GM11168 (cell line): Measurements from ENCODE around the gene OTP.

Experiments used
- in situ Hi-C: fragments of 300-500 bp; cut with MboI; formaldehyde crosslinking; loops from one replicate; pipeline ENCODE4 v1.12.0; 2022; ENCODE audit warnings: low sequenced_read_pairs; ENCODE audit not compliant: unreplicated experiment

OTP gene

DNA sequence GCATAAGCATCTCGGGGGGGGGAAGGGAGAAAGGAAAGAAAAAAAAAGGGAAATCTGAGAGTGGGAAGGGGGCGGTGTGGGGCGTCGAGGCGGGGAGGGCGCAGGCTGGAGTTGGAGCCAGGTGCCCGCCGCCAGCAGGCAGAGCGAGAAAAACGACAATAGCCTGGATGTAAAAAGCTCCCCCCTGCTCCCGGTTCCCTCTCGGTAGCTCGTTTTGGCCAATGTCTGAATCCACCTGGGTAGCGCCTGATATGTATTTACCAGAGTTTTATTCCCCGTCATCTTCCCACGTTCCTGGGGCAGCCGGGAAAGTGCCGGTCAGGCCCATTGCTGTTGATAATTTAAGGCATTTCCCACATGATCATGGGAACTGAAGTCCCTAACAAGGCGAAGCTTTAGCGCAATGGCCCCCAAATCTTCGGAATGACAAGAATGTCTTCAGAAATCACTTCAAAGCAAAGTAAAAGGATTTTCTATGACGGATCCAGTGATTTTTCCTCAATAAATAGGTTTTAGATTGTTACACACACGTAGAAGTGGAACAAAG is 3.0 kb upstream of the OTP start:
- in situ Hi-C loops: loop anchor here (25.0 kb wide), 1 partner anchor 321 kb away; no protein-coding TSS in a partner anchor

DNA sequence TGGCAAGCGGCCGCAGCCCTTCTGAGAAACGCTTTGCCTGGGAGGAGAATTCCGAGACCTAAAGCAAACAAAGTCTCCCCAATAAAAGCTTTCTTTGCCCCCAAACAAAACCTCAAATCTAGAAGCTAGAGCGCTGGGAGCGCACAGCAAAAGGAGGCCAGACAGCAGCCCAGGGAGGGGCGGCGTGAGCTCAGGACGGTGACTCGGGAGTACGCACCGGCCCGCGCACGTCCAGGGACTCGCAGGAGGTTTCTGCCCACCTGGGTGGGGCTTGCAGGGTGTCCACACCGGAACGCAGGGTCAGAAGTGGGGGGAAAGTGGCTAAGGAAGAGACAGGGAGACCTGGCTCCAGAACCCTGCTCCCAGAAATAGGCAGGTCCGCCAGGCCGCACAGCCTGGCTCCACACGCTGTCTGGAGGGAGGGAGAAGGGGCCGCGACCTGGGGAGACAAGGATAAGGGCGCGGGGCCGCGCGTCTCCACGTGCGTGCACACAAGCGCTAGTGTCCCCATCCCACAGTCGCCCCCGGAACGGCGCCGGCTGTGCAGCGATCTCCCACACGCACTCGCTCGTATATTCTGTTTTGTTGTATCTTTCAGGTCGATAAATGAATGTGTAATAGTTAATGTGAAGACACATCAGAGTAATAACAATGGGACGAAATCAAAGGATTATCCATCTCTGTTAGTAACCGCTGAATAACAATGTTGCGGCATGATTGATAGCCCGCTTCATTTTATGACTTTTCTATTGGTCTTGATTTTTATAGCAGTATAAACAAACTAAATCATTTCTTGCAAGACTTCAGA is 2.3 kb upstream of the OTP start:
- in situ Hi-C loops: loop anchor here (25.0 kb wide), 1 partner anchor 322 kb away; no protein-coding TSS in a partner anchor

DNA sequence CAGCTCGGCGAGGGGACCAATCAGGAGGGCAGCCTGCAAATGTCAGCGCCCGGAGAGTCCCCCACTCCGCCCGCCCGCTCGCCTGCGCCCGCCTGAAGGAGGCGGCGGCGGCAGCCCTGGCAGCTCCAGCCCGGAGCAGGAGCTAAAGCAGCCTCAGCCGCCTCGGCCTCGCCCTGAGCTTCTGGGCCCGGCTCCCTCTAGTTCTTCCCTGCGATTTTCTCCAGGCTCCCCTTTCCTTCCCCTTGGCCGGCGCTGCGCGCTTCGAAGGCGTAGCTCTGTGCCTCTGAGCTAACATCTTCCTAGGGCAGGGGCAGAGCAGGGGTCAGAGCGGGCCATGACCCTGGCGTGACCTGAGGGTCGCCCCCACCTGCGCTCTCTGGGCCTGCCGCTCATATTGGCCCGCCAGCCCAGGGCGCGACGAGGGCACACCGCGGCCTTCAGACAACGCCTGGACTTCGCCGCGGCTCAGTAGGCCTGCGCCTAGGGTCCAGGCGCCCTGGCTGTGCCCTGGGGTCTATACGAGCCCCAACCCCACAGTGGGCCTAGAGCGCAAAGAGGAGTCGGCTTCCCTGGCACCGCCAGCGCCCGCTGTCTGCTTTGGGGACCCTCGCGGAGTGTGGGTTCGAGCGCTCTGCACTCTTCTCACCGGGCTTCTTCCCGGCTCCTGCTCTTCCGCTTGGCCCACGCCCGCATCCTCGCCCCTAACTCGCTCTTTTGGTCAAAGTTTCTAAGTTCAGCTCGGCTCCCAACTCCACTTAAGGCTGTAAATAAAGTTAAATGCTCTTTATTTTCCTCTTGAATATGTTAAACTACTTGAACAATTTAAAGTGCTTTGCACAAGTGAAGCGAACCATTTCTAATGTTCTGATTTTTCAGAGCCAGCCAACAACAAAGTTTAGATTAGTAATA is 504 bp upstream of the OTP start:
- in situ Hi-C loops: loop anchor here (25.0 kb wide), 1 partner anchor 323 kb away; no protein-coding TSS in a partner anchor

DNA sequence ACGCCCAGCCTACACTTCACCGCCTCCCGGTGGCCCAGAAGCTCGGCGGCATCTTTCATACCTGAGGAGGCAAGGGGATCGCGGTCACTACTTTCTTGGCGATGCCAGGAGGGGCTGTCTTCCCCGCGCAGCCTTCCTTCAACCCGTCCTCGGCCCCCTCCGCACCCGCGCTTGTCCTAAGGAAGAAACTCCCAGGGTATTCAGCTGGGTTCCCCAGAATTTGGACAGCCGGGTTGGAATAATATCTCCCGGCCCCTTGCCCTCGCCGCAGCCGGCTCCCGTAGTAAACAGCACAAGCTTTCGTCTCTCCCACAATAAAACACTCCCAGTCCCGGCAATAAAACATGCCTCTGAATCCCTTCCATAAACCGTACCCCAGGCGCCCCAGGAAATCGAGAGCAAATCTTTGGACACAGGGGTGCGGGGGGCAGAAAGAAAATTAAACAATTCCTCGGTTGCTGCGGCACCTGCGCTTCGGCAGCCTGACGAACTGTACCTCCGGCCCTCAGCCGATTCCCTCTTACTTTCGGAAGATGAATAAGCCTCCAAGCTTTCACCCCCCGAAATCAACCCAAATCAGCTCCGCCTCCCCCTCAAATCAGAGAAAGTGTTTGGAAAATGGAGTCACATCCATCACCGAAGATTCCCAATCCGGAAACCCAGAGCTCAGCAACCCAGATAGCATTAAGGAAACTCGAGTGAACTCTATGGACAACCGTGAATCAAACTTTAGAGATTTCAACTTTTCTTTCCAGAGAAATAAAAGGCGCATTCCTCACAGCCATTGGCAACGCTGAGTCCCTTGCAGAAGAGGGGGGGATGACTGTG is 1.1 kb downstream of the OTP start:
- in situ Hi-C loops: loop anchor here (25.0 kb wide), 1 partner anchor 325 kb away; no protein-coding TSS in a partner anchor

DNA sequence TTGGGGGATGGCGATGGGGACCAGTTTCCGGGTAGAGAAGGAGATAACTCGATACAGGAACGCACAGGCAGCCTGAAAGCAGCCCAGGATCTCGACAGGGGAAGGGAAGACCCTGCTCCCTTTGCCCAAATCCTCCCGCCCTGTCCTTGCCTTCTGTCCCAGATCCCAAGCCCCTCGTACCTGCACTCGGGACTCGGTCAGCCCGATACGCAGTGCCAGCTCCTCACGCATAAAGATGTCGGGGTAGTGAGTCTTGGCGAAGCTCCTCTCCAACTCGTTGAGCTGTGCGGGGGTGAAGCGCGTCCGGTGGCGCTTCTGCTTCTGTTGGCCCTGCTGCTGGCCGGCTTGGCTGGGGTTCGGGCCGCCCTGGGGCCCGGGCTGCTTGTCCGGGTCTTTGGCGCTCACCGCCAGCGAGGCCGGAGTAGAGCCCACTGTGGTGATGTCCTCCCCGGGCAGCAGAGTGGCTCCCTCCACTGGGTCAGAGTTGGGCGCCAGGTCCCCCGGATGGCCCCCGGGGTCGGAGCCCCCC is 1.8 kb downstream of the OTP start:
- in situ Hi-C loops: loop anchor here (25.0 kb wide), 1 partner anchor 326 kb away; no protein-coding TSS in a partner anchor

DNA sequence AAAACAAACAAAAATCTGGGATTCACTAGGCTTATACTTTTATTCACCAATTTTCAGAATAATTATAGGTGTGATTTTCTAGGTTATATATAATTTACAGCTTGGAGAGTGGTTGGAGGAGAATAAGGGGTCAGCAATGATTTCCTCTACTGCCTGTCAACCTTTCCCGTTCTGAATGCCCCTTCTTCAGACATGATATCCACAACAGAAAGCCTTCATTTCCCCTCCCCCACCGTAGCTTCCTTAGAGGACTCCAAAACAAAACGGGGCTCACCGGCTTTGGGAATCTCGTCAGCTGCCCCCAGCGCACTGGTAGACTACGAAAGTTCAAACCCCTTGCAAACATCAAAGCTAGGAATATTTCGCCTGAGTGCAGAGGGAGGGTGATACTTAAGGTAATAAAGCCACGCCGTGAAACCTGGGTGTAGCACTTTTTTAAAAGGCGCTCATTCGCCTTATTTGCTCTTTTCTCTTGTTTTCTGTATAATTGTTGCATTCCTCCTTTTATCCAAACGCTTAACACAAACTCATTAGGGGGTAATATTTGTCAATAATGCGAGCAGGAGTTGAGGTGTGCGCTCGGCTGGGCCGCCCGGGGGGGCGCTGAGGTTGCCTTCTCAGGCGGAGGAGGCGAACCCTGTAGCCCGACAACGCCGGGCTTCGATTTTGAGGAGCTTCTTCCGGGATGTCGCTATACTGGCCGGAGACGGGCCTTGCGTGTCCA is 2.4 kb downstream of the OTP start:
- in situ Hi-C loops: loop anchor here (25.0 kb wide), 1 partner anchor 326 kb away; no protein-coding TSS in a partner anchor

DNA sequence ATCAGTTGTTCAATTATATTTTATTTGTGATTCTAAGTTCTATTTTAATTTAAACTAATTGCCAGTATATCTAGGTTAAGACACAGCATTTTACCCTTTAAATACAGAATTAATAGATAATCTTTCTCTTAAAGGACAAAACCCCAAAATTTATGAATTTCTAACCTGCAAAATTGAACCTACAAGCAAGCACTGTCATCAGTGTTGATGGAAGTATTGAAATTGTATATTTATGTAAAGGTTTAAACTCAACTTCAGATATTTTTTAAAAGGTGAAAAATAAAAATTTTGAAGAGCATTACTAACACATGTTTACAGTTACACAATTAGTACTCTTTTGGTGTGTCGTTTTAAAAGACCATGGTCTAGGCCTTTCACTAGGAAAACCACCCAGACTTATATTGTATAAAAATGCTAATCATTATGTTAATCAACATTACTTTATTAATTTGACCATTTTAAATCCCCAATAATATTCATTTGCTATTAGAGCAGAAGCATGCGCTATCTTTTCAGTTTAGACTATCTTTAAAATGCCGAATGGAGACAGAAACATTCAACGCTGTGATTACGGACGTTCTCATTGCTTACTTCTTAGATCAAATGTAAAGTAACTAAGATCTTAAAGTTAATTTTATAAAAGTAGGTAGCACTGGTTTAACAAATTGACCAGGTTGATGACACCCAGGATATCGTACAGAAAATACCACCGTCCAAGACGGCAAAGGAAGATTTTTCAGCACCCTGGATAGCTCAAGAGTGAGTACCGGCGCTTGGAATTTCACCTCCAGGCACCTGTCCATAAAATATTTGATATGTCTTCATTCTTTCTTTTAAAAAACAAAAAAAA is 3.2 kb downstream of the OTP start:
- in situ Hi-C loops: loop anchor here (25.0 kb wide), 1 partner anchor 327 kb away; no protein-coding TSS in a partner anchor

DNA sequence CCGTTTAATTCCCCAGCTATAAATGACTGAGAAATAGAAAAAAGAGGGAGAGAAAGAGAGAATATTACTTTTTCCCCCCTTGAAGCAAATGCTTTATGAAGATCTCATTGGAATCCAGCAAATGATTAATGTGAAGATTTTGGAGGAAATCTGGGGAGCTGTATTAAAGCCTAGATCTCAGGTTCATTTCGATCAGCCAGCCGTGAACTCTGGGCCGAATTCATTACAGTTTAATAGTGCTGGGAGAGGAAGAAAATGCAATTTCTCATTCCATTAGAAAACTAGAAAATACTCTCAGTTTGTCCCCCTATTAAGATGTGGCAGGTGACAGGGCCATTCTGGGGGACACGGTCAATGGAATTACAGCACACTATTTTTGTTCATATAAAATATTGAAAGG is 4.8 kb downstream of the OTP start:
- in situ Hi-C loops: loop anchor here (25.0 kb wide), 1 partner anchor 329 kb away; no protein-coding TSS in a partner anchor

DNA sequence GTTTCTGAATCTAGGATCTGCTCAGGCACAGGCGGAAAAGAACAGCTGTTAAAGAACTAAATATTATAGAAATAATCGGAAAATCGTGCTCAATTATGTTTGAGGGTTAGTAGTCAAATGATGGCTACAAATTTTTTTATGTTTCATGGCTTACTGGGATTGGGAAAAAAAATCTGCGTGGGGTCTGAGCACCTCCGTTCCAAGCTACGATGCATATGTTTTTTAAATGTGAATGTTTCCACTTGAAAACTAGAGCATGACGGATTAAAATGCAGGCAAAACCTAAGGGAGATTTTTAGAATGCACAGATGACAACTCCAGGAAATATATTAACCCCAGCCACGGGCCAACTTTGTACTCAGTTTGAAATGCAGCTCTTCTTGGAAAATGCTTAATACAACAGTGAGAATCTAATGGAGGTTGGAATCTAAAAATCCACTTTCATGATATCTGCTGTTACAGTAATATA is 5.3 kb downstream of the OTP start:
- in situ Hi-C loops: loop anchor here (25.0 kb wide), 1 partner anchor 329 kb away; no protein-coding TSS in a partner anchor

DNA sequence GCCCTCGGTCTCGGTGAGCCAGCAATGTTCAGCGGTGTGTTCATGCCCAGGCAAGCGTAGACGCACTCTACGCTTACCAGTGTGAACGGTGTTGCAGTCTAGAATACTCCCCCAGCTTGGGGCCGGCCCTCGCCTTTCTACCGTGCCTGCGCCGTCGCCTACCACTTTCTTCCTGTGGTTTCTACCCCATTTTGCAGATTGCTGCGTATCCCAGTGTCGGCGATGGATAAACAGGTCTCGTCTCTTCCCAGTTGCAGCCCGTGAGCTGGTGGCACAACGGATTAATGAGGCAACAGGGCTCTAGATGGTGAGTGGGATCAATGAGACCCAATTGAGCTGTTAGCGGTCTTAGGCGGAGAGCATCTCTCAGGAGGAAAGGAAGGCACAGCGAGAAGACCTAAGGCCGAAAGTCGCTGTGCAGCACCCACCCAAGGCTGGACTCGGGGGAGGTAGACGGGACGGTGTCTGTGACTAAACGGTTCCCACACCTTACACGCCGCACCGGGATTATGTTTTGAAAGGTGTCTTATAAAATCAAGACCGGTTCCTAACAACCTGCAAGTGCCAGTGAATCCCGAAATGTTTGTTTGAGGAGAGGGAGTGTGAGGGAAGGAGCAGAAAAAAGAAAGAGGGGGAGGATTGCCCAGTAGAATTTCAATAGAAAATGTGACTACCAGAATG is 5.8 kb downstream of the OTP start:
- in situ Hi-C loops: loop anchor here (25.0 kb wide), 1 partner anchor 330 kb away; no protein-coding TSS in a partner anchor

DNA sequence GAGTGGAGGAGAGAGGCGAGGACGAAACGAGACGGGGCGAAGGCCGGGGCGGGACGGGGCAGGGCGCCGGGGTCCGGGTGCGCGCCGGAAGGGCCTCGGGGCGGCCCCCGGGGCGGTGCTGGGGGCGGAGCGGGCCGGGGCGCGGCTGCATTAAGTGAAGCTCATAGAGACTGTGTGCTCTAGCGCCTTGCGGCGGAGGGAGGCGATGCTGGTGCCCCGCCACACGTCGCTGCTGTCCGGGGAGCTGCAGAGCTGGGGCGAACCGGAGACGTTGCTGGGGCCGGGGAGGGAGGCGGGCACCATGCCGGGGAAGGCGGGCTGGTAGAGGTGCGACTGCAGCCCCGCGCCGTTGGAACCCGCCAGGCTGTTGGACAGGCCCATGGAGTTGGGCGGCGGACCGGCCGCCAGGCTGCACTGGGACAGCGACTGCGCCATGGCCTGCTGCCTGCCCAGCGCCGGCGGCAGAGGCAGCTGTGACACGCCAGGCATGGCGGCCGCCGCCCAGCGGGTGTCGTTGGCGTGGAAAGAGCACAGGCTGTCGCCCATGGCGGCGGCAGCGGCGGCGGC is 8.3 kb downstream of the OTP start:
- in situ Hi-C loops: loop anchor here (25.0 kb wide), 1 partner anchor 332 kb away; no protein-coding TSS in a partner anchor

DNA sequence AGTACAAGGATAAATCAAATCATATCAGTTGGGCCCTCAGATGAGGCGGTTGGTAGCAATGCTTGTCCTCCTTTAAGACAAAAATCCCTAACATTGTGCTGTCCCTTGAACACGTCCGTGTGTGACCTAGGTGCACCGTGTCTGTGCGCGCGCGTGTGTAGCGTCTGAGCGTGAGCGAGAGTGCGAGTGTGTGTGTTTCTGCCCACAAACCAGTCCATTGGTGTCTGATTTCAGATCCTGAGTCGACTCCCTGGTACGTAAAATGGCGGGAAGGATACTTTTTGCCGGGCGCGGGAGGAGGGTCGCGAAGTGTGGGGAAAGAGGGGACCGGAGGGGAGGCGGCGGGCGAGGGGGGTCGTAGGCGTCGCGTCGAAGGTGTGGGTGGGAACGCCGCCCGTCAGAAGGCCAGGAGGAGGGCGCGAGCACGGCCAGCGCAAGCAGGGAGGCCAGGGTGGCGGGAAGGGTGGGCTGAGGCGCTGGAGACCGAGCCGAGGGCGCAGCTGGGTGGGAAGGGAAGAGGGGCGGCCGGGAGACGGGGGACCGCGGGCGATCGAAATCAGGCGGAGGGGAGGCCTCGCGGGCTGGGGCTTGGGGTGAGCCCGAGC is 8.9 kb downstream of the OTP start:
- in situ Hi-C loops: loop anchor here (25.0 kb wide), 1 partner anchor 333 kb away; no protein-coding TSS in a partner anchor

DNA sequence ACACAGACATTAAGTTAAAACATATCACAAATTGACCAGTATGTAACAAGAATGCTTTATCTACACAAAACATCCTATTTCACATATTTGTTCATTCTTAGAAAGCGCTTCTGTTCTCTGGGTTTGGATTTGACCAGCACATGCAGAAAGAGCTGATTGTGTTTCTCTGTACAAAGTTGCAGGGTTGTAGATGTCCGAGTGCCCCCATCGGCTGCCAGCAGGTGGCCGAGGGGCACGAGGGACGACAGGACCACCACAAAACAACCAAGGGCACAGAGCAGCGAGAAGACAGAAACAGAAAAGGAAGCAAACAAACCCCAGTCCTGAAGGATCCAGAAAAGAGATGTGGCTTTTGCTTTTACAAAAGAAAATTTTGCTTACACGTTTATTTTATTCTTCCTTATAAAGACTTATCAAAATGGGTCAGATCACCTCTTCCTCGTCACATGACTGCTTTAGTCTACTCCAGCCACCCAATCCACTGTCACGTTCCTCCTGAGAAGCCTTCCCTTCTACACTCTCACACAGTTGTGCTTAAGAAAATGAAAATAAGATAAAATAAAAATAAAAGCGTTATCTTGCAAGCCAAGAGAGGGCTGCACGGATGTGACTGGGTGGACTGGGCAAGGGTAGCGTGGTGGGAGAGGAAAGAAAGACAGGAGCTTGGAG is 9.5 kb downstream of the OTP start:
- in situ Hi-C loops: loop anchor here (25.0 kb wide), 1 partner anchor 333 kb away; no protein-coding TSS in a partner anchor

DNA sequence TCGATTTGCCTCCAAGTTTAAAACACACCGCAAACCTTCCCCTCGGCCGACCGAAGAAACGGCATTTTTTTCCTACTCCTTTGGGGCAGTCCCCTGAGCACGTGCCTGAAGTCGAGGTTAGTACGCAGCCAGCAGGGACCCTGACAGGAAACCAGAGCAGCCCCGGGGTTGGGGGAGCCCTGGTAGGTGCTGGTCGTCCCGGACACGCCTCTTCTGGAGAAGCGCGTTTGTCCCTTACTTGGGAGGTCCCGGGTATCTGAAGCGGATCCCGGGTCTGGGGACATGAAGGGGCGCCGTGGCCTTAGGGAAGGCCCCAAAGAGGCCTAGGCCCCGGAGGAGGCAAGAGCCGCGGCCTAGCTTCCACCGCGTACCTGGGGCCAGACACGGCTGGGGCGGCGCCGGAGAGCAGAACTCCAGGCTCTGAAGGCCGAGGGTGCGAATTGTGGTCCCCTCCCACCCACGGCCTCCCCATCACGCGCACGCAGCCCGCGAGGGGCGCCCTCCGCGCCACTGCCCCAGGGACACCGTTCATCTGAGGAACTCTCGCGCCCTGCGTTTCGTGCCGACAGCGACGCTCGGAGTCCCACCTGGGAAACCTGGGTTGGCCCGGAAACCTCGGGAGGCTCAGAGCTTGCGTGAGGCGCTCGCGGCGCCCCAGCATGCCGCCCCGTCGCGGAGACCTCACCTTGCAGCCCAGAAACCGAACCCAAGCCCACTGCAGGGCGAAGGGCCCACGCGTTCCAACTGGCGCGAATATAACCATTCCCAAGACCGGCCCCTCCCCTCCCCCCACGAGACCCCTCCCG is 10.4 kb downstream of the OTP start:
- in situ Hi-C loops: loop anchor here (25.0 kb wide), 1 partner anchor 334 kb away; no protein-coding TSS in a partner anchor
